DOHH2 (cell line): ENCODE results near the gene MBLAC1.

ENCODE experiments used
- EZH2phosphoT487 ChIP-seq: fragments of 200-600 bp; sonication (generic); IDR thresholded peaks from 2 replicates; pipeline ENCODE4 v1.6.1; 2017; ENCODE audit warnings: borderline replicate concordance, mild to moderate bottlenecking, antibody characterized with exemption, low read length, moderate library complexity, mixed read lengths
- TF ChIP-seq, protein P1 (sequence below): fragments of 200-600 bp; sonication (generic); IDR thresholded peaks from one replicate; pipeline ENCODE4 v1.5.1; 2014; ENCODE audit warnings: antibody characterized with exemption, mild to moderate bottlenecking, low read depth, low read length; ENCODE audit not compliant: poor library complexity, severe bottlenecking

DNA sequence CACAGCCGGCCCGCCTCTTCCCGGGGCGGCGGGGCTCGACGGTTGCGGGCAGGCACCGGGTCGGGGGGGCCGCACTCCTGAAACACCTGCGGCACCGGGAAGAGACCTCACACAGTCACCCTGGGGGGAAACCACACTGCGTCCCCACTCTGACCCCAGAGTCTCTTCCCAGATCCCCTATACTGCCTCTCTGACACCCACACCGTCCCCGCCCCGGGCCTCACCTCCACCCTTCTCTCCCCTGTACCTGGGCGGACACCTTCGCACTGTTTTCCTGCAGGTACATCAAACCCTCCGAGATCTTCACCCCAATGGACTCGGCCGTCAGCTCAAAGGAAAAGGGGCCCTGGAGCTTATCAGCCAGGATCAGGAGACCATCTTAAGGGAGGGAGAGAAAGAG, 45.1 kb downstream of the MBLAC1 start:
- TF ChIP-seq EZH2phosphoT487: no peak
- TF ChIP-seq, protein P1, sequence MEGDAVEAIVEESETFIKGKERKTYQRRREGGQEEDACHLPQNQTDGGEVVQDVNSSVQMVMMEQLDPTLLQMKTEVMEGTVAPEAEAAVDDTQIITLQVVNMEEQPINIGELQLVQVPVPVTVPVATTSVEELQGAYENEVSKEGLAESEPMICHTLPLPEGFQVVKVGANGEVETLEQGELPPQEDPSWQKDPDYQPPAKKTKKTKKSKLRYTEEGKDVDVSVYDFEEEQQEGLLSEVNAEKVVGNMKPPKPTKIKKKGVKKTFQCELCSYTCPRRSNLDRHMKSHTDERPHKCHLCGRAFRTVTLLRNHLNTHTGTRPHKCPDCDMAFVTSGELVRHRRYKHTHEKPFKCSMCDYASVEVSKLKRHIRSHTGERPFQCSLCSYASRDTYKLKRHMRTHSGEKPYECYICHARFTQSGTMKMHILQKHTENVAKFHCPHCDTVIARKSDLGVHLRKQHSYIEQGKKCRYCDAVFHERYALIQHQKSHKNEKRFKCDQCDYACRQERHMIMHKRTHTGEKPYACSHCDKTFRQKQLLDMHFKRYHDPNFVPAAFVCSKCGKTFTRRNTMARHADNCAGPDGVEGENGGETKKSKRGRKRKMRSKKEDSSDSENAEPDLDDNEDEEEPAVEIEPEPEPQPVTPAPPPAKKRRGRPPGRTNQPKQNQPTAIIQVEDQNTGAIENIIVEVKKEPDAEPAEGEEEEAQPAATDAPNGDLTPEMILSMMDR: no peak
